WERI-Rb-1 (cell line): ENCODE measurements around the gene MT1X.
"Not testable (repeated sequence)": the region's sequence is repeated elsewhere in the genome, so short reads cannot be mapped to it uniquely, and the experiment has no call there.

Experiments used
- DNase-seq: peaks from one replicate; pipeline ENCODE4 v3.0.0-alpha.2; 2020
- H3K27ac ChIP-seq: fragments of 250-450 bp; sonication (Bioruptor Pico); 2 replicates; pipeline ENCODE4 v1.5.1; 2020; ENCODE audit warnings: mild to moderate bottlenecking, moderate library complexity
- H3K27me3 ChIP-seq: fragments of 250-450 bp; sonication (Bioruptor Pico); 2 replicates; pipeline ENCODE4 v1.5.1; 2021; ENCODE audit warnings: mild to moderate bottlenecking, low read depth, moderate library complexity; ENCODE audit not compliant: insufficient read depth, severe bottlenecking
- H3K36me3 ChIP-seq: fragments of 250-450 bp; sonication (Bioruptor Pico); 2 replicates; pipeline ENCODE4 v1.5.1; 2020; ENCODE audit warnings: mild to moderate bottlenecking, moderate library complexity
- H3K4me3 ChIP-seq: 2 replicates; pipeline ENCODE4 v1.5.1; 2011; ENCODE audit warnings: low read depth, mild to moderate bottlenecking, control low read depth, low read length
- H3K9me3 ChIP-seq: fragments of 250-450 bp; sonication (Bioruptor Pico); 2 replicates; pipeline ENCODE4 v1.5.1; 2021; ENCODE audit warnings: mild to moderate bottlenecking, moderate library complexity; ENCODE audit not compliant: severe bottlenecking
- TF ChIP-seq, protein P1 (sequence below): IDR thresholded peaks from 2 replicates; pipeline ENCODE4 v1.5.1; 2011; ENCODE audit warnings: low read depth, mild to moderate bottlenecking, control low read depth, inconsistent platforms, low read length

The MT1X gene

DNA sequence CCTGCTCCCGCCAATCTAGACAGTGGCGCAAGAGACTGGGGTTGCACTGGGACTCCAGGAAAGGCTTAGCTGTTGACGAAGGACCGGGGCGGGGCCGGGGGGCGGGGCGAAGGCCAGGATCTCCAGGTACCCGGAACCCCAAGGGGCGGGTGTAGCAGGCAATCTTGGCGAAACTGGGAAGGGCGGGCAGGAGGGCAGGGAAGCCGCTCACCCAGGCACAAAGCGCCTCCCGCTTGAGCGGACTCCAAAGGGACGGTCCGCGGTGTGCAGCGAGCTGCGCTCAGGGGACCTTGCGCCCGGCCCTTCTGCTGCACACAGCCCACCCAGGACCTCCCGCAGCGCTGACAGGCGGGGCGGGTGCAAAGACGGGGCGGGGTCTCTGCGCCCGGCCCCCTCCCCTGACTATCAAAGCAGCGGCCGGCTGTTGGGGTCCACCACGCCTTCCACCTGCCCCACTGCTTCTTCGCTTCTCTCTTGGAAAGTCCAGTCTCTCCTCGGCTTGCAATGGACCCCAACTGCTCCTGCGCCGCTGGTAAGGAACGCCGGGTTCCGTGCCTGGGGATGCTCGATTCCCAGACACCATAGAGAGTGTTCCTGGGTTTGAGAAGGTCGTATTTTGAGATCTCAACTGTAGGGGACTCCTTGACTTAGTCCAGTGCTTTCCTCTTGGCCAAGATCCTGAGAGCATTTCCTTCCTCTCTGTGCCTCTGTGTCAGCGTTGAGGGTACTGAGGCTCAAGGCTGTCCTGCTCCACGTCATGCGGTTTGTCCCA, 24.5 kb upstream of the MT1X start, which contains the start of gene MT1F:
MT1F (plus strand) TSS at position 405 of the 772 bp plus-strand sequence; CDS start at position 505, 100 bp downstream.
- Histone ChIP-seq H3K27ac (no peak within 1 kb of the TSS), H3K4me3 (no peak within 1 kb of the TSS), H3K9me3 (no peaks in the 10 kb centered on the region), H3K27me3 (no peaks in the 10 kb centered on the region), H3K36me3 (no peaks in the 10 kb centered on the region)
- TF ChIP-seq, protein P1, sequence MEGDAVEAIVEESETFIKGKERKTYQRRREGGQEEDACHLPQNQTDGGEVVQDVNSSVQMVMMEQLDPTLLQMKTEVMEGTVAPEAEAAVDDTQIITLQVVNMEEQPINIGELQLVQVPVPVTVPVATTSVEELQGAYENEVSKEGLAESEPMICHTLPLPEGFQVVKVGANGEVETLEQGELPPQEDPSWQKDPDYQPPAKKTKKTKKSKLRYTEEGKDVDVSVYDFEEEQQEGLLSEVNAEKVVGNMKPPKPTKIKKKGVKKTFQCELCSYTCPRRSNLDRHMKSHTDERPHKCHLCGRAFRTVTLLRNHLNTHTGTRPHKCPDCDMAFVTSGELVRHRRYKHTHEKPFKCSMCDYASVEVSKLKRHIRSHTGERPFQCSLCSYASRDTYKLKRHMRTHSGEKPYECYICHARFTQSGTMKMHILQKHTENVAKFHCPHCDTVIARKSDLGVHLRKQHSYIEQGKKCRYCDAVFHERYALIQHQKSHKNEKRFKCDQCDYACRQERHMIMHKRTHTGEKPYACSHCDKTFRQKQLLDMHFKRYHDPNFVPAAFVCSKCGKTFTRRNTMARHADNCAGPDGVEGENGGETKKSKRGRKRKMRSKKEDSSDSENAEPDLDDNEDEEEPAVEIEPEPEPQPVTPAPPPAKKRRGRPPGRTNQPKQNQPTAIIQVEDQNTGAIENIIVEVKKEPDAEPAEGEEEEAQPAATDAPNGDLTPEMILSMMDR, result no peak
- DNase-seq, result no peak

GRCh38 chr16:56658327-56658875, 23.9 kb upstream of the MT1X start:
- no peak overlapping the region for H3K4me3 ChIP-seq
- H3K36me3 ChIP-seq, result no peaks in the 10 kb centered on the region
- no peaks in the 10 kb centered on the region for H3K9me3 ChIP-seq
- H3K27ac ChIP-seq, result no peak overlapping the region
- no peaks in the 10 kb centered on the region for H3K27me3 ChIP-seq
- DNase-seq, result no peak
- TF ChIP-seq, protein P1, result no peak

DNA sequence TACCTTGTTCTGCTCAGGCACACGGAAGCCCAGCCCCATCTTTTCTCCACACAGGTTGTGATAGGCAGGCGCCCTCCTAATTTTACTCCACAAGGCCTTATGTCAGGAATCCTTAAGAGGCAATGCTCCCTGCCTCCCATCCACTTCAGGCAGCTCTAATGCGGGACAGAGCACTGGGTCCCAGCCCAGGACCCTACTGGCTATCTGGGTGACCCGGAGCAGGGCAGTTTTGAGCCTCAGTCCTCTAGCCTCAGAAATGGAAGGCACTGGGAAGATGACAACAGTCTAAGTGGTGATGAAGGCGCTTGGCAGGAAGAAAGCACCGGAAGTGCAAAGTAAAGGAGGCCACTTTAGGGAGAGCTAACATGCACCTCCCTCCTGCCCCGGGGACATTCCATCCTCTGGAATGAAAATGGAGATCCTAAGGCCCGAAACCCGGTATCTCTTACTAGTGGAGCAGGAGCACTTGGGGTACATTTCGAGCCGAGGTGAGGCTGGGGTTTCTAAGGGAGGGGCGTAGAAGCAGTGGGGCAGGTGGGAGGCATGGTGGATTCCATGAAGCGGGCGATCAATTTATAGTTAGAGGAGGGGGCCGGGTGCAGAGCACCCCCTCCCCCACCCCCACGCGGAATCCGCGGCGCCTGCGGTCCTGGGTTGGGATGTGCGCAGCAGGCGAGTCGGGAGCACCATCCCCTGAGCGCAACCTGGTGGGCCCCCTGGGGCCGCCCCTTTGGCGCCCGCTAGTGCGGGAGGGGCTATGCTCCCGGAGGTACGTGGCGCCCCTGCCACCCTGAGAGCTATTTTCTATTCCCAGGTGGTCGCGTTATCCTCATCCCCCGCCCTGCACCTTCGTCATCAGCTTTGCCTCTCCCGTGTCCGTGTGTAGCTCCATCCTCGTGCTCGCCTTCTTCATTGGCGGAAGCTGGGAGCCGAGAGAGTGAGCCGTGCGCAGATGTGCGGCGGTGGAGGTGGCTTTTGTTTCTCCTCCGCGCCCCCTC, 19.6 kb upstream of the MT1X start:
- no peak for DNase-seq
- H3K4me3 ChIP-seq, result no peak overlapping the region
- TF ChIP-seq, protein P1, result no peak

GRCh38 chr16:56664506-56664905, 17.8 kb upstream of the MT1X start:
- Histone ChIP-seq H3K36me3 (no peaks in the 10 kb centered on the region), H3K4me3 (no peak overlapping the region), H3K9me3 (no peaks in the 10 kb centered on the region), H3K27me3 (no peaks in the 10 kb centered on the region), H3K27ac (no peak overlapping the region)
- DNase-seq, result no peak
- TF ChIP-seq, protein P1, result no peak

More for the DNA sequence above, 19.6 kb upstream of the MT1X start:
- H3K27ac ChIP-seq, result no peak overlapping the region
- no peaks in the 10 kb centered on the region for H3K9me3 ChIP-seq
- H3K27me3 ChIP-seq, result no peaks in the 10 kb centered on the region
- H3K36me3 ChIP-seq, result no peaks in the 10 kb centered on the region

DNA sequence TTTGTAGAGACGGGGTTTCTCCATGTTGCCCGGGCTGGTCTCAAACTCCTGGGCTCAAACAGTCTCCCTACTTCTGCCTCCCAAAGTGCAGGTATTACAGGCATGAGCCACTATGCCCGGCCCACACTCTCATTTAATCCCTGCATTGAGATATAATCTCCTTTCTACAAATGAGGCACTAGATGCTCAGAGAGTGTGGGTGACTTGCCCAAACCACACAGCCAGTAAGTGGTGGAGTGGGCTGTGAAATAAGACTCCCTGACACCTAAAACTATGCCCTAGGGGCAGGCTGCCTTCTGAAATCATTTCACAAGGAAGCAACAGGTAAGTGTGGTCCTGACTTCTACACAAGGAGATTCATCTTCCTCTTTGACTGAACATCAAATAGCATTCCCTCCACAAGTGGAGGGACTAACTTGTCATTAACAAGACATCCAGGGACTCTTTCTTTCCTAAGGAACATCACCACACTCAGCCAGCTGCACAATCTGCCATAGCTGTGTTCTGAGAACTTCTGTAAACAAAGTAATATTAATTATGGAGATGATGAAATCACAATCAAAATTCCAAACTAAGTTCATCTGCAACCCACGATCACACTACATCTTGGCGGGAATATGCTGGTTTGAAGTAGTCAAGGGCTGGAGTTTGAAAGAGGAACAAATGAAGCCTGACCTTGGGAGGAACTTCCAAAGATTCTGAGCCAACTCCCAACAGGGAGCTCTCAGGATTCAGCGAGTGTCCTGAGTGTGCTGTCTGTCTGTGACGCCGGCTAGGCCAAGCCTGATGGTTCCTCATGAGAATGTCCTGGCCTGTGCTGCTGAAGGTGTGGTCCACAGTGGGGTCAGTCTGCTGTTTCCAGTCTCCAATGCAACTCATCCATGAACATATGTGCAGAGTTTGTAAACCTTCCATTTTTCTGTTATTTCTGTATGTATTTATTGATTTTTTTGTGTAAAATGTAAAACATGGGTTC, 16.7 kb upstream of the MT1X start:
- not testable (repeated sequence) for H3K4me3 ChIP-seq, DNase-seq, H3K27ac ChIP-seq, H3K9me3 ChIP-seq, H3K36me3 ChIP-seq, H3K27me3 ChIP-seq
